Colonic mucosa (tissue), 4 donors: ENCODE measurements around the gene GNA12. TPM values are rescaled to one million over a fixed set of nuclear protein-coding genes. Genes with fewer than 3 reads are reported as not detected.
"Not testable (repeated sequence)": the region's sequence is repeated elsewhere in the genome, so short reads cannot be mapped to it uniquely, and the experiment has no call there.

Source experiments
- DNase-seq: peaks from one replicate; pipeline ENCODE4 v3.0.0-alpha.2; 2020
- H3K27ac ChIP-seq: fragments of 200-600 bp; one replicate; pipeline ENCODE4 v1.8.0; 2021
- H3K27me3 ChIP-seq: fragments of 200-600 bp; one replicate; pipeline ENCODE4 v1.8.0; 2021
- H3K36me3 ChIP-seq: fragments of 200-600 bp; one replicate; pipeline ENCODE4 v1.8.0; 2021
- H3K4me1 ChIP-seq: fragments of 200-600 bp; one replicate; pipeline ENCODE4 v1.8.0; 2021; ENCODE audit warnings: mild to moderate bottlenecking
- H3K4me3 ChIP-seq: fragments of 200-600 bp; one replicate; pipeline ENCODE4 v1.8.0; 2021
- H3K9ac ChIP-seq, 2 donors: one replicate each; pipeline ENCODE4 v1.7.0; 2013; ENCODE audit warnings: control low read depth in 2 of 2, low read depth in 2 of 2, low read length in 2 of 2
- H3K9me3 ChIP-seq: fragments of 200-600 bp; one replicate; pipeline ENCODE4 v1.8.0; 2021
- CTCF ChIP-seq: fragments of 200-600 bp; IDR thresholded peaks from one replicate; pipeline ENCODE4 v1.8.0; 2022; ENCODE audit warnings: antibody characterized with exemption, mild to moderate bottlenecking
- intact Hi-C: fragments of 100-400 bp; cut with DNase I; formaldehyde crosslinking; loops from one replicate; pipeline ENCODE4 v1.14.1; 2022
- total RNA-seq, 2 donors: library from RNA; stranded (reverse); fragmentation: NEBNext Ultra II Directional in 1 of 2; extraction: Animal tissue kit (Norgen Biotek cat#: 25700) in 1 of 2; gene quantifications; one replicate each; pipeline ENCODE4 v1.2.1, GENCODE V29; 2021
- donor health status: healthy.
- donor health status: DM: no; HTN: no; CAD: no.
- donor health status: DM: no; HTN: no; CAD: no.

The GNA12 gene
- total RNA-seq, 2 donors from 2014 or later = 19.7 to 24.8 TPM

GRCh38 chr7:2754086-2754485 is 90.0 kb downstream of the GNA12 start:
- TF ChIP-seq CTCF = no peak
- no peak overlapping the region for H3K4me3 ChIP-seq
- no peaks in the 10 kb centered on the region for H3K27me3 ChIP-seq
- intact Hi-C loops = no loop called here
- H3K27ac ChIP-seq = no peak overlapping the region
- no peak overlapping the region for H3K9ac ChIP-seq
- peaks cover 5% of the 10 kb centered on the region for H3K4me1 ChIP-seq
- DNase-seq = no peak
- no peaks in the 10 kb centered on the region for H3K36me3 ChIP-seq
- no peaks in the 10 kb centered on the region for H3K9me3 ChIP-seq

- no peak for TF ChIP-seq CTCF
- intact Hi-C loops = no loop called here
- no peaks in the 10 kb centered on the region for H3K36me3 ChIP-seq
- H3K9ac ChIP-seq = no peak overlapping the region
- no peak for DNase-seq
- H3K9me3 ChIP-seq = no peaks in the 10 kb centered on the region
- H3K4me3 ChIP-seq = no peak overlapping the region
- no peak overlapping the region for H3K27ac ChIP-seq
- no peaks in the 10 kb centered on the region for H3K27me3 ChIP-seq
- no peaks in the 10 kb centered on the region for H3K4me1 ChIP-seq
Observed at GRCh38 chr7:2753148-2753547, 91.0 kb downstream of the GNA12 start.

GRCh38 chr7:2751086-2751485 is 93.0 kb downstream of the GNA12 start:
- H3K4me3 ChIP-seq = no peak overlapping the region
- DNase-seq = no peak
- H3K27me3 ChIP-seq = no peaks in the 10 kb centered on the region
- no peak for TF ChIP-seq CTCF
- no peaks in the 10 kb centered on the region for H3K36me3 ChIP-seq
- no peak overlapping the region for H3K9ac ChIP-seq
- intact Hi-C loops = no loop called here
- H3K27ac ChIP-seq = no peak overlapping the region
- H3K4me1 ChIP-seq = no peaks in the 10 kb centered on the region
- no peaks in the 10 kb centered on the region for H3K9me3 ChIP-seq

GRCh38 chr7:2750004-2750407 is 94.1 kb downstream of the GNA12 start:
- no peak overlapping the region for H3K27ac ChIP-seq
- no peaks in the 10 kb centered on the region for H3K4me1 ChIP-seq
- no peaks in the 10 kb centered on the region for H3K9me3 ChIP-seq
- H3K27me3 ChIP-seq = no peaks in the 10 kb centered on the region
- no peak overlapping the region for H3K9ac ChIP-seq
- no peak for TF ChIP-seq CTCF
- intact Hi-C loops = no loop called here
- no peak for DNase-seq
- no peak overlapping the region for H3K4me3 ChIP-seq
- no peaks in the 10 kb centered on the region for H3K36me3 ChIP-seq

GRCh38 chr7:2748684-2749083 is 95.4 kb downstream of the GNA12 start:
- H3K9ac ChIP-seq, H3K27ac ChIP-seq, H3K27me3 ChIP-seq, H3K4me3 ChIP-seq, intact Hi-C loops, H3K9me3 ChIP-seq, H3K4me1 ChIP-seq, DNase-seq, H3K36me3 ChIP-seq: not testable (repeated sequence)

GRCh38 chr7:2743523-2744185 is 100.5 kb downstream of the GNA12 start:
- H3K9me3 ChIP-seq, H3K4me1 ChIP-seq, intact Hi-C loops, DNase-seq, H3K27ac ChIP-seq, H3K9ac ChIP-seq, H3K36me3 ChIP-seq, H3K27me3 ChIP-seq, H3K4me3 ChIP-seq: not testable (repeated sequence)
